Stimulated activated CD8-positive, alpha-beta memory T cell treated with anti-CD3 and anti-CD28 coated beads, Interleukin-15, amount 100 ng/mL, for 48 hours (primary cell): ENCODE data around the gene SCARF2.
"Not testable (repeated sequence)": the region's sequence is repeated elsewhere in the genome, so short reads cannot be mapped to it uniquely, and the experiment has no call there.

Experiments
- DNase-seq, 2 donors: peaks; one replicate each; pipeline ENCODE4 v3.0.0-alpha.2; 2020; ENCODE audit warnings: low read depth in 2 of 2

Gene SCARF2

DNA sequence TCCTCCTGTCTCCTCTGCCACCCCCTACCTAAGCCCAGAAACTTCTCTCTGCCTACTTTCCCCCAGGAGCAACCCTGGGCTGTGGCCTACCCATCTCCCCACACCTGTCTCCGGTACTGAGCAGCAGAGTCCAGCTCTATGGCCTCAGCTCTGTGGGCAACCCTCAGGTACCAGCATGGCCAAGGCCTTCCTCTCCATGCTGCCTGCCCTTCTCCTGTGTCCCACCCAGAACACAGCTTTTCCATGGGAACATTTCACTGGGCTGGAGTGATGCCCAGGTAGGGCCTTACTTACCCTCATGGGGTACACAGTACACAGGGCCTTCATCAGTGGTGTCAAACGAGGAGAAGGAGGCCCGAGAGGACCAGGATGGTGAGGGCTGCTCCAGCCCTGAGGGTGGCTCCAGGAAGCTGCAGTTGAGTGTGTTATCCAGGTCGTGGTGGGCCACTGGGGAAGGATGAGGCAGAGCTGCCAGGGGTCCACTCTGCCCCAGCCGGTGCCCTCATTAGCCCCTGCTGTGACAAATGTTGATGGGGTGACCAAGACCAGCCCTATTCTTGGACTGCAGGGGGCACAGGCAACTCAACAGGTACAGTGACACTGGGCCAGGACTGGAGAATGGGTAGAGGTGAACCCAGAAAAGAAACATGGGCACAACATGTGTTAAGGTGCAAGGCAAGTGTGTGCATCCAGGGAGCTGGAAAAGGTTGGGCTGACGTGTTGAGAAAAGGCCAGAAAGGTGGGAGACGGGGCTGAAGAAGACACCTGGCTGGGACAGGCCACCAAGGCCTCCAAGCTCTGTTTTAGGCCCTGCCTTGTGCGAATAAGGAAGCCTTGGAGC is 10.3 kb downstream of the SCARF2 start:
- no peak for DNase-seq

DNA sequence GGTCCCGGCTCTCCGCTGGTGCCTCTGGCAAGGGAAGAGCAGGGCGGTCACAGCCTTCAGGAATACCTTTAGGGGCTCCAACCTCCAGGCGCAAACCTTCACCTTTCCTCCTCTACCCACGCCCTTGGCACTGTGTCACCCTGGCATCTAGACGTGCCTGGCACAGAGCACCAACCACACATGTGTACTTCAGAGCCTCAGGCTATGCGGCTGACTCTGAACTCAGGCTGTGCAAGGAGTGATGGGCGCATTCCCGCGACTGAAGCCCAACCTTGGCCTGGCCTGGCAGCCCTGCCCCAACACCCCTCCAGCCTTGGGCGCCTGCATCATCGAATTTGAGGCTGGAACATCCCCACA is 11.4 kb downstream of the SCARF2 start:
- no peak for DNase-seq

DNA sequence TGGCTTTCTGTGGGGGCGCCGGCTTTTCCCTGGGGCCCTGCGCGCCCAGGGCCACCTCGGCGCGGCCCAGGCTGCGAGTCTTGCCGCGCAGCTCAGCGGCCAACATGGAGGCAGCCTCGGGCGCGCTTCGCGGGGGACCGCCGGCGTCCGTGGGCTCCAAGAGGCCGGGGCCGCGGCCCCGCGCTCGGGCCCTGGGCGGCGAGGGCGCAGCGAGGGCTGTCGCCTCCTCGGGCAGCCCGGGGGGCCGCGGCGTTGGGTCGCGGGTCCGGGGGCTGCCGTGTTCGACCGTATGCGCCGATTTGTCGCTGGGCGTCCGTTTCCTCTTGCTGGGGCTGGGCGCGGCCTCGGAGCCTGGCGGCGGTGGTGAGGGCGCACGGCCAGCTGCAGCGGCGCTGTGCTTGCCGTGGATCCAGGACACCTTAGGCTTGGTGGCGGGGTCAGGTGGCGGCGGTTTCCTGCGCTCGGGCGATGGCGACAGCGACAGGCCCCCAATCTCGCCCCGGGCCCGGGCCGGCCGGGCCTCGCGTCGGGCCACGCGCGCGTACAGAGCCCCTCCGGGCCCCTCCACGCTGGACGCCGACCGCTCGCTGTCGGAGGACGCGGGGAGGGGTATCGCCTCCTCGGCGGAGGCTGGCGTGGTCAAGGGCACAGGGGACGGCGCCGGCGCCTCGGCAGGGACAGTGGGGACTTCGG is 11.9 kb downstream of the SCARF2 start:
- no peak for DNase-seq

DNA sequence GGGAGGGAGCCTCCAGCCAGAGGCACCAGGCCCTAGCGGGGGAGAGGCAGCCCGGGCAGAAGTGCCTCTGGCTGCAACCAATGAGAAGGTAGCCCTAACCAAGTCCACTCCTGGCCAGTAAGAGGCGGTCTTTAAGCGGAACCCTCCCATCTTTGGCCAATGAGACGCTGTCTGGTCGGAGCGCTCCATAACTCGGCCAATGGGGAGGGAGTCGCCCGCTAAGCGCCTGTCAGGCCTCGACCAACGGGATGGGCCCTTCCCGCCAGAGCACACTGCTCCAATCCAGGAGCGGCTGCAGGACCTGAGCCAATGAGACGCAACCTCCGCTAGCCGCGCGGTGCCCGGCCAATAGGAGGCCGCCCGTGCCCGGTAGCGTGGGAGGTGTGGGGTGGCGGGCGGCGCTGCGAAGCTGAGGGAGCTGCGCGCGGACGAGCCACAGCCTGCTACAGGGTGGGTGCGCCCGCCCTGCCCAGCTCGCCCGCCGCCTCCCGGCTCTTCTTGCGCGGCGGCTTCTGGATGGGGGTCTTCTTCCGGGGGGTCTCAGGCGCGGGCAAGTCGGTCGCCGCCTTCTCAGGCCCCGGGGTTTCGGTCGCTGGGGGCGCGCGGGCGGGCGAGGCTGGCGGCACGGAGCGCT is 12.6 kb downstream of the SCARF2 start:
- no peak for DNase-seq

DNA sequence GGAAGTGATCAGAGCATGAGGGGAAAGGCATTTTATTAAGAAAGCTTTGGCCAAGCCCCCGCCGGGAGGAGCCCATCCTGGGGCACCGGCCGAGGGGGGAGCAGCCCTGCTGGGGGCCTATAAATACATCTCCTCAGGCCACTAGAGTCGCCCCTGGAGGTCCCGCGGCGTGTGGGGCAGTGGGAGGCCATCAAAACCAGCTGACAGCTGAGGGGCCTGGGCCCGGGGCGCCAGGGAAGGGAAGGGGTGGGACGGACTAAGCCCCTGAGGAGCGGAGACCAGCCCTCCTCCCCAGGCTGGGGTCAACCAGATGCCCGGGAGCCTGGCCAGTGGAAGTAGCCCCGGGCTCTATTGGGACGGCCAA is 13.1 kb downstream of the SCARF2 start:
- DNase-seq = no peak

DNA sequence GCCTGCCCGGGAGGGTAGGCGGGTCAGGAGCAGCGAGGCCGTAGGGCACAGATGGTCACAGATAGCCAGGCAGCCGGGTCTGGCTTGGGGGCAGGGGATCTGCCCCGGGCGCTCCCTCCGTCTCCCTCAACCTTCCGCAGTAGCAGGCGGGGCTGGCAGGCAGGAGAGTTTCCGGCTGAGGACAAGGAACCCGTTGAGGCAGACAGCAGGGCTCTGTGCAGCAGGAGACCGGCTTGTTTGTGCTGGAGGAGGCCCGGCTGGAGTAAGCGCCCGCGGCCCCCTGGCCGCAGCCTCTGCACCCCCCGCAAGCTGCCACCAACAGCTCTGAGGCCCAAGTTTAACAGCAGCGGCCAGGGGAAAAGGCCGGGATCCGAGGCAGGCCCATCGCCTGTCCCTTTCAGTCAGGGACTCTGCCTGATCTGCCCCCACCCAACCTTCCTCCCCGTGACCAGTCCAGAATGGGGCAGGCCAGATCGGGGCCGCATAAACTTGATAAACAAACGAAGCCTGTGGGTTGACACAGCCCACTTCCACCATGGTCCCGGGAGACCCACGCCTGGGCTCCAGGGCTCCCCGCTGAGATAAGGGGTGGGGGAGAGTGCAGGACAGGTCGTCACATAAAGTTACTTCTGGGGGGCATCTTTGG is 13.6 kb downstream of the SCARF2 start:
- no peak for DNase-seq

- no peak for DNase-seq
Observed at GRCh38 chr22:20423008-20423905, 14.4 kb downstream of the SCARF2 start.

DNA sequence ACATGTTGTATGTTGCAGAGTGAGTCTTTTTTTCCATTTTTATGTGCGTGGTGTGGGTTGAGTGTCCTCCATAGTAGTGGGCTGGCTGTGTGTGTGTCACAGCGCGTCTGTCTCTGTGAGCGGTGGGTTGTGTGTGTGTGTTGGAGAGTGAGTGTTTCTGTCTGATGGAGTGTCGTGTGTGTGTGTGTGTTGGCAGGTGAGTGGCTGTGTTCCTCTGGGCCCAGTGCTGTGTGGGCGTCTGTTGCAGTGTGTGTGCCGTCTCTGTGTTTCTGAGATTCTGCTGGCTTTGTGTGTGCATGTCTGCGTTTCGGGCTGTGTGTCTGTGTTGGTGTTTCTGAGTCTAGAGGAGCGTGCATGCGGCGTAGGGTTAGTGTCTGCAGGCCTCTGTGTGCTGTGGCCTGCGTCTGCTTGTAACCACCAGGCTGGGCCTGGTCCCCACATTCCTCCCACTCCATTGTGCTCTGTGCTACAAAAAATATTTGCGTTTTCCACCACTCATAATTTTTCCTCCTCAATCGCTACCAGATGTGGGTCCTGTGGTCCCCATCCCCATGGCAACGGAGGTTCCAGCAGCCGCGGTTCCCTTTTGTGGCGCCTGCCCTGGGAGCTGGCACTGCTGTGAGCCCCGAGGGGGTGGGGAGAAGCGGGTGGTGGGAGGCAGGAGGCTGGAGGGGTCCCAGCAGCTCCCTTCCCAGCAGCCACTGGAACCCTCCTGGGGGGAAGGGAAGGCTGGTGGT is 15.2 kb downstream of the SCARF2 start:
- no peak for DNase-seq

GRCh38 chr22:20421507-20421874 is 16.1 kb downstream of the SCARF2 start:
- no peak for DNase-seq

- DNase-seq = no peak
Observed at GRCh38 chr22:20420157-20420842, 17.3 kb downstream of the SCARF2 start.

GRCh38 chr22:20419664-20419951 is 18.0 kb downstream of the SCARF2 start:
- DNase-seq = no peak

GRCh38 chr22:20418211-20418788 is 19.3 kb downstream of the SCARF2 start:
- peak in 1 of 2 donors; percentile 40 for DNase-seq

GRCh38 chr22:20415699-20416098 is 21.9 kb downstream of the SCARF2 start:
- DNase-seq = not testable (repeated sequence)

GRCh38 chr22:20415241-20415640 is 22.4 kb downstream of the SCARF2 start:
- not testable (repeated sequence) for DNase-seq

GRCh38 chr22:20414450-20414849 is 23.2 kb downstream of the SCARF2 start:
- DNase-seq = no peak

DNA sequence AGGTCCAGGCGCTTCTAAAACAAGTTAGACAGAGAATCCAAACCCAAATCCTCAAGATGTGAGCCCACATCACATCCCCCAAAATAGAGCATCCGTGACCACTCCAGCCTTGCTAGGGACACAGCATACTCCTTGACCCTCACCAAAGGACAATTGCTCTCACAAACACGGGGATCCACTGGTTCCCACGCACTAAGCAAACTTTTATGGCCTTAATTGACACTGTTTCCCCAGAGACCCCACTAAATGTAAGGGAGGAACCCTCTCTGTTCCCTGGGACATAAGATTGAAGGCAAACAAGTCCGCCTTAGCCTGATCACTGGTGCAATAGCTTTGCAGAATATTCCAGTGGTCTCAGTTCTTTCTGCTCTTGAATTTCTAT is 23.6 kb downstream of the SCARF2 start:
- no peak for DNase-seq

DNA sequence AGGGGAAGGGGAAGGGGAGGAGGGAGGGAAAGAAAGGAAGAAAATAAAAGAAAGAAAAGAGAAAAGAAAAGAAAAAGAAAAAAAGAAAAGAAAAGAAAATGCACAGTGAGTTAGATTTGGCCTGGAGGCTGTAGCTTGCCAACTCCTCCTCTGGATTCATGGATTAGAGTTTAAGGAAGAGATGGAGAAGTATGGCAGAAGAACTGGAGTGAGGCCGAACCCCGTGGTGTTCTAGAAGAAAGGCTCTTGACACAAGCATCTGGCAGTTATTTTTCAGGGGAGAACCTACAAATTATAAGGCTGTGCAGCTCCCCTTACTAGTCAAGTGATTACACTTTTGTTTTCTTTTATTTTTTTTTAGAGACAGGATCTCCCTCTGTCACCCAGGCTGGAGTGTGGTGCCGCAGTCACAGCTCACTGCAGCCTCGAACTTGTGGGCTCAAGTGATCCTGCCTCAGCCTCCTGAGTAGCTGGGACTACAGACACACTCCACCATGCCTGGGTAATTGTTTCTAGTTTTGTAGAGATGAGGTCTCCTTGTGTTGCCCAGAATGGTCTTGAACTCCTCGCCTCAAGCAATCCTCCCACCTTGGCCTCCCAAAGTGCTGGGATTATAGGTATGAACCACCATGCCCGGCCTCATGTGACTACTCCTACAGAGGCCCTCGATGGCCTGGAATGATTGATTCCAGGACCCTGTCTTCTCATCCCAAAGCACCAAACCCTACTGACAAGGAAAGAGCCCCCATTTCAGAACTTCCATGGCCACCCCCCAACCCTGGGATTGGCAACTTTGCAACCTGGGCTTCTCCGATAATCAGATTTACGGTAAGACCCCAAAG is 24.2 kb downstream of the SCARF2 start:
- no peak for DNase-seq

GRCh38 chr22:20412474-20413216 is 25.0 kb downstream of the SCARF2 start:
- no peak for DNase-seq
